GM12873 (cell line): Measurements from ENCODE around the gene PYCARD.

Experiments used
- CTCF ChIP-seq: IDR thresholded peaks from 2 replicates; pipeline ENCODE4 v1.5.1; 2012; ENCODE audit warnings: low read depth, mild to moderate bottlenecking, moderate library complexity, low read length, control low read depth; ENCODE audit not compliant: insufficient read depth; ENCODE audit errors: missing control alignments

The PYCARD gene

GRCh38 chr16:31202414-31203375 is at the start of gene PYCARD:
TSS of gene PYCARD (minus strand) at chr16:31202760. CDS start at chr16:31202690, 70 bp downstream.
- TF ChIP-seq CTCF: no peak

- no peak for TF ChIP-seq CTCF
Observed at GRCh38 chr16:31251435-31251834, 48.9 kb upstream of the PYCARD start.

GRCh38 chr16:31250782-31251384 is 48.3 kb upstream of the PYCARD start:
- no peak for TF ChIP-seq CTCF

- no peak for TF ChIP-seq CTCF
Observed at GRCh38 chr16:31248344-31248743, 45.8 kb upstream of the PYCARD start.

DNA sequence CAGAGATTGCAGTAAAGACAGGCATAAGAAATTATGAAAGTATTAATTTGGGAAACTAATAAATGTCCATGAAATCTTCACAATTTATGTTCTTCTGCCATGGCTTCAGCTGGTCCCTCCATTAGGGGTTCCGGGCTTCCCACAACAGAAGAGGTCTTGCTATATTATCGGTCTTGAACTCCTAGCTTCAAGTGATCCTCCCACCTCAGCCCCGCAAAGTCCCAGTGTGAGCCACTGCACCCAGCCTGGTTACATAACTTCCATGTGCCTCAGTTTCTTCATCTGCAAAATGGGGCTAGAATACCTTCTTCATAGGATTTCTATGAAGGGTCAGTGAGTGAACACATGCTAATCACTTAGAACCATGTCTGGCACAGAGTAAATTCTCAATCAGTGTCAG is 43.7 kb upstream of the PYCARD start:
- no peak for TF ChIP-seq CTCF

DNA sequence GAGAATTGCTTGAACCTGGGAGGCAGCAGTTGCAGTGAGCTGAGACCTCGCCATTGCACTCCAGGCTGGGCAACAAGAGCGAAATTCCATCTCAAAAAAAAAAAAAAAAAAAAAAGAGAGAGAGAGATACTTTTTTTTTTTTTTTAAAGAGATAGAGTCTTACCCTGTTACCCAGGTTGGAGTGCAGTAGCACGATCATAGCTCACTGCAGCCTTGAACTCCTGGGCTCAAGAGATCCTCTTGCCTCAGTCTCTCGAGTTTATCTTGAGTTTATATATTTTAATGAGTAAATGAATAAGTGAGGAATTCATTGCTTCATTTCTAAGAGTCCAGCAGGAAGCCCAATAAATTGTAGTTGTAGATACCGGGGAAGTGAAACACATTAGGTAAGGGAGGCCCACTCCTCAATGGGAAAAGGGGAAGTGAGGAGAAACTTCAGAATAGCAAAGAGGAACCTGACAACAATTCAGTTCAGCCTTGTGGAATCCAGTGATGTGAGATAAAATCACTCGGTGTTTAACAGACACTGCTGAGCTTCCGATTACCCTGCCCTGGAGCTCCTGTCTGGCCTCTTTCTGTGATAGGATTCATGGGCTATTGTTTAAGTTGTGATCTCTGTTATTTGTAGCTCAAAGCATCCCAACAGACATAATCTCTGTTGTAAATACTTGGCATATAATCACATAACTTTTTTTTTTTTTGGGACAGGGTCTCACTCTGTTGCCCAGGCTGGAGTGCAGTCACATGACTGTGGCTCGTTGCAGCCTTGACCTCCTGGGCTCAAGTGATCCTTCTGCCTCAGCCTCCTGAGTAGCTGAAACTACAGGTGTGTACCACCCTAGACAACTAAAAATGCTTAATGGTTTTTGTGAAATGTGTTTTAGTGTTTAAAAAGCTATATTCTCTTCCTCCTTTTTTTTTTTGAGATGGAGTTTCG is 41.4 kb upstream of the PYCARD start:
- TF ChIP-seq CTCF: no peak
